IMR-90 (cell line): Measurements from ENCODE around the gene BCAP31. TPM values are rescaled to one million over a fixed set of nuclear protein-coding genes. Genes with fewer than 3 reads are reported as not detected.
A peak's percentile ranks its signal among the peaks of the same experiment; 100 is the strongest.

Source experiments
- ATAC-seq: fragments of 200-7000 bp; cut with Tn5 transposase; 2 replicates; pipeline ENCODE4 v1.9.1; 2020; ENCODE audit warnings: low read depth, mild to moderate bottlenecking, moderate library complexity
- BruUV-seq: library from RNA; stranded (reverse); fragments of 400-500 nt; replicated peaks from 2 replicates; lab custom pipeline; 2021; lab: Mats Ljungman, UMichigan
- CTCF ChIA-PET: fragments of 300-600 bp; formaldehyde crosslinking; extraction: SDS; loops from one replicate; lab custom pipeline; 2021; ENCODE audit warnings: antibody characterized with exemption; lab: Yijun Ruan, JAX
- POLR2A ChIA-PET: fragments of 300-600 bp; sonication (Branson Sonifier 250); formaldehyde crosslinking; loops from one replicate; lab custom pipeline; 2022; ENCODE audit warnings: antibody characterized with exemption; ENCODE audit not compliant: unreplicated experiment; lab: Charles Lee
- DNase-seq: peaks from one replicate; pipeline ENCODE4 v3.0.0; 2013
- H2AFZ ChIP-seq: replicated peaks from 2 replicates; pipeline ENCODE3; 2013; ENCODE audit warnings: low read length, mild to moderate bottlenecking; ENCODE audit not compliant: poor library complexity
- H2AK5ac ChIP-seq: 2 replicates; pipeline ENCODE4 v1.6.1; 2013; ENCODE audit warnings: low read depth, low read length, inconsistent platforms
- H2AK9ac ChIP-seq: replicated peaks from 2 replicates; pipeline ENCODE3; 2013; ENCODE audit warnings: mild to moderate bottlenecking, low read depth, low read length, moderate library complexity; ENCODE audit not compliant: poor library complexity
- H2BK120ac ChIP-seq: 2 replicates; pipeline ENCODE4 v1.6.1; 2013; ENCODE audit warnings: low read depth, low read length, inconsistent platforms
- H2BK15ac ChIP-seq: 3 replicates; pipeline ENCODE4 v1.6.1; 2013; ENCODE audit warnings: low read depth, low read length, inconsistent platforms
- H2BK20ac ChIP-seq: 2 replicates; pipeline ENCODE4 v1.6.1; 2013; ENCODE audit warnings: low read depth, mild to moderate bottlenecking, inconsistent platforms, low read length, moderate library complexity
- H2BK5ac ChIP-seq: 2 replicates; pipeline ENCODE4 v1.6.1; 2013; ENCODE audit warnings: mild to moderate bottlenecking, low read depth, low read length, inconsistent platforms; ENCODE audit not compliant: poor library complexity, severe bottlenecking
- H3K14ac ChIP-seq: replicated peaks from 2 replicates; pipeline ENCODE4 v1.6.1; 2013; ENCODE audit warnings: low read depth, low read length, inconsistent platforms
- H3K18ac ChIP-seq: 2 replicates; pipeline ENCODE4 v1.6.1; 2013; ENCODE audit warnings: low read depth, low read length, control low read depth
- H3K23ac ChIP-seq: 2 replicates; pipeline ENCODE4 v1.6.1; 2013; ENCODE audit warnings: low read depth, low read length, inconsistent platforms
- H3K27ac ChIP-seq: 2 replicates; pipeline ENCODE4 v1.5.1; 2013; ENCODE audit warnings: mild to moderate bottlenecking, control low read depth, low read length; ENCODE audit not compliant: insufficient read depth
- H3K27me3 ChIP-seq: 2 replicates; pipeline ENCODE4 v1.6.1; 2013; ENCODE audit warnings: low read length; ENCODE audit not compliant: control insufficient read depth, insufficient read depth
- H3K36me3 ChIP-seq: 2 replicates; pipeline ENCODE4 v1.6.1; 2013; ENCODE audit warnings: low read length, mixed read lengths; ENCODE audit not compliant: control insufficient read depth, insufficient read depth
- H3K4ac ChIP-seq: 2 replicates; pipeline ENCODE4 v1.6.1; 2013; ENCODE audit warnings: low read depth, low read length, inconsistent platforms
- H3K4me1 ChIP-seq: 2 replicates; pipeline ENCODE4 v1.6.1; 2013; ENCODE audit warnings: low read length, mixed read lengths; ENCODE audit not compliant: control insufficient read depth, insufficient read depth
- H3K4me2 ChIP-seq: 2 replicates; pipeline ENCODE4 v1.6.1; 2013; ENCODE audit warnings: low read depth, mild to moderate bottlenecking, control low read depth, low read length, moderate library complexity
- H3K4me3 ChIP-seq: 2 replicates; pipeline ENCODE4 v1.5.1; 2013; ENCODE audit warnings: low read depth, mild to moderate bottlenecking, control low read depth, low read length, moderate library complexity; ENCODE audit not compliant: insufficient read depth
- H3K56ac ChIP-seq: 2 replicates; pipeline ENCODE4 v1.6.1; 2013; ENCODE audit warnings: low read length, inconsistent platforms; ENCODE audit not compliant: insufficient read depth; ENCODE audit errors: extremely low read depth
- H3K79me1 ChIP-seq, 2 experiments: 2 replicates each; pipeline ENCODE4 v1.6.1; 2013; ENCODE audit warnings: low read length in 2 of 2, inconsistent platforms in 1 of 2, low read depth in 1 of 2
- H3K9ac ChIP-seq: 2 replicates; pipeline ENCODE4 v1.6.1; 2013; ENCODE audit warnings: low read depth, low read length, control low read depth
- H3K9me1 ChIP-seq: 2 replicates; pipeline ENCODE4 v1.6.1; 2013; ENCODE audit warnings: low read length, inconsistent platforms; ENCODE audit not compliant: insufficient read depth
- H3K9me3 ChIP-seq: 2 replicates; pipeline ENCODE4 v1.6.1; 2013; ENCODE audit warnings: low read length; ENCODE audit not compliant: control insufficient read depth, insufficient read depth
- H4K20me1 ChIP-seq: 2 replicates; pipeline ENCODE4 v1.6.1; 2013; ENCODE audit warnings: low read length, inconsistent platforms; ENCODE audit not compliant: insufficient read depth
- H4K5ac ChIP-seq: 2 replicates; pipeline ENCODE4 v1.6.1; 2013; ENCODE audit warnings: mild to moderate bottlenecking, low read depth, low read length, control low read depth
- H4K8ac ChIP-seq, 2 experiments: 2 replicates each; pipeline ENCODE4 v1.6.1; 2013; ENCODE audit warnings: low read depth in 2 of 2, low read length in 2 of 2, control low read depth in 1 of 2, inconsistent platforms in 1 of 2
- H4K91ac ChIP-seq: 2 replicates; pipeline ENCODE4 v1.6.1; 2013; ENCODE audit warnings: low read depth, low read length, inconsistent platforms; ENCODE audit not compliant: insufficient read depth
- CHD1 ChIP-seq: IDR thresholded peaks from 2 replicates; pipeline ENCODE4 v1.6.1; 2012; ENCODE audit warnings: low read depth, low read length, improper control_type of control experiment
- CTCF ChIP-seq: conservative IDR thresholded peaks from 2 replicates; pipeline ENCODE4 v1.5.1; 2012; ENCODE audit warnings: mild to moderate bottlenecking, low read depth, low read length, improper control_type of control experiment
- ELK1 ChIP-seq: fragments of 150-350 bp; IDR thresholded peaks from 2 replicates; pipeline ENCODE4 v1.6.1; 2016; ENCODE audit warnings: low read depth, mild to moderate bottlenecking, low read length, moderate library complexity, borderline replicate concordance
- MAZ ChIP-seq: IDR thresholded peaks from 2 replicates; pipeline ENCODE4 v1.6.1; 2012; ENCODE audit warnings: low read depth, mild to moderate bottlenecking, low read length, improper control_type of control experiment, moderate library complexity, borderline replicate concordance
- RAD21 ChIP-seq: IDR thresholded peaks from 2 replicates; pipeline ENCODE4 v1.6.1; 2012; ENCODE audit warnings: low read length, improper control_type of control experiment
- SMC3 ChIP-seq: fragments of 150-350 bp; IDR thresholded peaks from 2 replicates; pipeline ENCODE4 v1.6.1; 2016; ENCODE audit warnings: low read depth, mild to moderate bottlenecking, antibody characterized with exemption, low read length, moderate library complexity
- USF2 ChIP-seq: fragments of 150-350 bp; IDR thresholded peaks from 2 replicates; pipeline ENCODE4 v1.6.1; 2017; ENCODE audit warnings: mild to moderate bottlenecking, antibody characterized with exemption, low read length, low read depth
- WGBS, 2 experiments: methylation state at CpG; one replicate each; pipeline versions ENCODE4 v1.1.5 to v1.1.7; 2013; ENCODE audit warnings: missing lambda C conversion rate in 2 of 2; ENCODE audit not compliant: insufficient read length in 1 of 2; ENCODE audit errors: extremely low coverage in 2 of 2; 5-methylcytosine and 5-hydroxymethylcytosine counted together
- dilution Hi-C: fragments of 300-500 bp; cut with HindIII; formaldehyde crosslinking; loops from one replicate; pipeline ENCODE4 v1.14.3; 2018; ENCODE audit warnings: low sequenced_read_pairs; ENCODE audit not compliant: unreplicated experiment
- in situ Hi-C: fragments of 300-500 bp; cut with MboI; formaldehyde crosslinking; loops from 3 replicates; pipeline ENCODE4 v1.14.3; 2019; ENCODE audit warnings: low sequenced_read_pairs, inconsistent platforms, mixed read lengths
- intact Hi-C: fragments of 100-400 bp; cut with micrococcal nuclease; formaldehyde crosslinking; loops from 2 replicates; pipeline ENCODE4 v1.10.0; 2022
- polyA plus RNA-seq, 3 experiments: library from polyadenylated mRNA; depleted of rRNA; stranded (reverse); fragments of >200 nt; gene quantifications; 2 replicates each; pipeline ENCODE4 v1.2.3, GENCODE V29; 2012; ENCODE audit warnings: low replicate concordance in 1 of 3
- total RNA-seq: library from RNA; depleted of rRNA; stranded (reverse); fragments of >200 nt; gene quantifications from 2 replicates; pipeline ENCODE4 v1.2.3, GENCODE V29; 2012

Gene BCAP31
- total and polyA plus RNA-seq, 2 of the 4 experiments (the other 2 are of a cell fraction), result 125 to 244 TPM

- no peak overlapping the region for H3K56ac ChIP-seq
- no peak for TF ChIP-seq ELK1
- peak; percentile 70 for TF ChIP-seq USF2
- TF ChIP-seq CTCF, result peak; percentile 73
- no peak for TF ChIP-seq MAZ
- peak; percentile 77 for TF ChIP-seq RAD21
- TF ChIP-seq SMC3, result peak; percentile 71
- no peak for TF ChIP-seq CHD1
- 4% methylated on average over 3 of the region's 14 CpGs; no CpG with 5 or more reads in 1 of the 2 experiments for whole genome bisulfite sequencing, 2 experiments
Measured at GRCh38 chrX:153667956-153668396, 56.2 kb downstream of the BCAP31 start.

More at GRCh38 chrX:153667956-153668396, 56.2 kb downstream of the BCAP31 start:
- Histone ChIP-seq H3K27me3 (peaks cover 20% of the 10 kb centered on the region), H2BK20ac (no peak overlapping the region), H3K36me3 (no peaks in the 10 kb centered on the region), H3K9me1 (no peaks in the 10 kb centered on the region; the same call in 1 of the 2 replicates), H4K91ac (no peak overlapping the region), H3K4me1 (no peaks in the 10 kb centered on the region), H3K27ac (no peak overlapping the region), H4K20me1 (no peaks in the 10 kb centered on the region; the same call in 1 of the 2 replicates), H2AFZ (peak overlapping the region; percentile 84), H4K5ac (no peak overlapping the region), H3K79me1 (no peaks in the 10 kb centered on the region), H3K14ac (no peak overlapping the region), H3K9ac (no peak overlapping the region), H4K8ac (no peak overlapping the region), H3K4ac (no peak overlapping the region), H2AK9ac (no peak overlapping the region), H2BK5ac (no peak overlapping the region), H3K4me3 (no peak overlapping the region), H2AK5ac (no peak overlapping the region), H2BK120ac (no peak overlapping the region), H2BK15ac (no peak overlapping the region), H3K18ac (no peak overlapping the region), H3K23ac (no peak overlapping the region), H3K9me3 (peaks cover 2% of the 10 kb centered on the region), H3K4me2 (no peak overlapping the region)
- ChIA-PET POLR2A (no interaction called here), CTCF (interaction anchor here (0.6 to 2.5 kb wide), 6 partner anchors 10 to 128 kb away, joined by 3 to 16 read pairs (median 5); no protein-coding TSS in a partner anchor)
- dilution Hi-C loops, result no loop called here
- in situ Hi-C loops, result loop anchor here (5.0 to 25.0 kb wide), 2 partner anchors 111 to 706 kb away; no protein-coding TSS in a partner anchor
- peak; percentile 93 for ATAC-seq
- BruUV-seq, result no TSS peak
- peak; percentile 64 for DNase-seq
- intact Hi-C loops, result loop anchor here (1.0 to 5.0 kb wide), 6 partner anchors 59 to 726 kb away; no protein-coding TSS in a partner anchor
